ENCODE results near the gene CHST11. TPM values are rescaled to one million over a fixed set of nuclear protein-coding genes. Genes with fewer than 3 reads are reported as not detected.

CHST11 gene
- polyA plus RNA-seq, 1 donor (not counting 4 experiments of a cell fraction or from before 2014, with no cell fraction given): 11.9 TPM

DNA sequence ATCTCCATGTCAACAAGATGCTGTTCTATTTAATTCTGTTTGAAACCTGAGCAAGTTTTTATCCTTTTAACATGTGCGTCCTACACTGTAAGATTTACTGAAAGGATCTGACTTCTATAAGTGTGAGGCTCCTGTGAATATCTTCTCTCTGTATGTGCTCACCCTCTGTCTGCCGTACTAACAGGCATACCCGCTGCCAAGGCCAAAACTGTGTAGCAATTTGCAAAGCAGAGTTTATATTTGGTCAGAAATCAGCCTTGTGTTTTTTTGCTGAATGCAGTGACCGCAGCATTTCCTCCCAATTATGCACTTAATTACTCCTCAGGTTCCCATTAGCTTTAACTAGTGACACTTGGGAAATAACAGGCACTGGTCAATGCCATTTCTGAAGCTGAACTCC, 12.3 kb downstream of the CHST11 start:
- peaks cover 3% of the 10 kb centered on the region for H4K20me1 ChIP-seq (ENCODE audit: control insufficient read depth, extremely low read depth, insufficient read depth, low read length)
- peaks cover 59% of the 10 kb centered on the region for H3K79me2 ChIP-seq (ENCODE audit: control insufficient read depth, insufficient read depth, low read length)
- no peak overlapping the region for H3K9ac ChIP-seq (ENCODE audit: control insufficient read depth, extremely low read depth, insufficient read depth, low read length)
- H3K4me2 ChIP-seq (ENCODE audit: control insufficient read depth, extremely low read depth, insufficient read depth, low read depth, low read length): no peak overlapping the region
- H3K36me3 ChIP-seq (ENCODE audit: control insufficient read depth in 2 of 2, extremely low read depth in 1 of 2, insufficient read depth in 2 of 2, low read length in 2 of 2): no peaks in the 10 kb centered on the region
- H3K4me1 ChIP-seq (ENCODE audit: control insufficient read depth, extremely low read depth, insufficient read depth, low read length): no peaks in the 10 kb centered on the region
- TF ChIP-seq, protein P1, sequence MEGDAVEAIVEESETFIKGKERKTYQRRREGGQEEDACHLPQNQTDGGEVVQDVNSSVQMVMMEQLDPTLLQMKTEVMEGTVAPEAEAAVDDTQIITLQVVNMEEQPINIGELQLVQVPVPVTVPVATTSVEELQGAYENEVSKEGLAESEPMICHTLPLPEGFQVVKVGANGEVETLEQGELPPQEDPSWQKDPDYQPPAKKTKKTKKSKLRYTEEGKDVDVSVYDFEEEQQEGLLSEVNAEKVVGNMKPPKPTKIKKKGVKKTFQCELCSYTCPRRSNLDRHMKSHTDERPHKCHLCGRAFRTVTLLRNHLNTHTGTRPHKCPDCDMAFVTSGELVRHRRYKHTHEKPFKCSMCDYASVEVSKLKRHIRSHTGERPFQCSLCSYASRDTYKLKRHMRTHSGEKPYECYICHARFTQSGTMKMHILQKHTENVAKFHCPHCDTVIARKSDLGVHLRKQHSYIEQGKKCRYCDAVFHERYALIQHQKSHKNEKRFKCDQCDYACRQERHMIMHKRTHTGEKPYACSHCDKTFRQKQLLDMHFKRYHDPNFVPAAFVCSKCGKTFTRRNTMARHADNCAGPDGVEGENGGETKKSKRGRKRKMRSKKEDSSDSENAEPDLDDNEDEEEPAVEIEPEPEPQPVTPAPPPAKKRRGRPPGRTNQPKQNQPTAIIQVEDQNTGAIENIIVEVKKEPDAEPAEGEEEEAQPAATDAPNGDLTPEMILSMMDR (optimal IDR thresholded peaks at IDR 0.05 in 1 of 3, IDR thresholded peaks at IDR 0.05 in 1 of 3, conservative IDR thresholded peaks at IDR 0.05 in 1 of 3; ENCODE audit: extremely low read depth in 1 of 3, insufficient read depth in 2 of 3, low read length in 3 of 3): no peak
- TF ChIP-seq EZH2 (IDR thresholded peaks at IDR 0.05; ENCODE audit: low read length): no peak
- no peaks in the 10 kb centered on the region for H3K9me3 ChIP-seq (ENCODE audit: control insufficient read depth, low read depth, low read length)
- H3K27ac ChIP-seq (ENCODE audit: control insufficient read depth, insufficient read depth, low read length): no peak overlapping the region
- DNase-seq (ENCODE audit: low read depth, low spot score) (no peak), FAIRE-seq (no peak)
- no peak overlapping the region for H2AFZ ChIP-seq (ENCODE audit: control insufficient read depth, low read length)
- no peak overlapping the region for H3K4me3 ChIP-seq (ENCODE audit: control insufficient read depth in 2 of 3, extremely low read depth in 1 of 3, insufficient read depth in 2 of 3, low read depth in 1 of 3, low read length in 3 of 3)
- no peaks in the 10 kb centered on the region for H3K27me3 ChIP-seq (ENCODE audit: control insufficient read depth, extremely low read depth, insufficient read depth, low read length)
- no peaks in the 10 kb centered on the region for H3K9me1 ChIP-seq (ENCODE audit: control insufficient read depth, extremely low read depth, insufficient read depth, low read length)
- dilution Hi-C loops (cut with MboI; ENCODE audit: extremely low pct_ligation_motif_present, low sequenced_read_pairs): no loop called here

GRCh38 chr12:104469523-104469922, 12.8 kb downstream of the CHST11 start:
- TF ChIP-seq EZH2 (IDR thresholded peaks at IDR 0.05; ENCODE audit: low read length): no peak
- TF ChIP-seq, protein P1 (optimal IDR thresholded peaks at IDR 0.05 in 1 of 3, IDR thresholded peaks at IDR 0.05 in 1 of 3, conservative IDR thresholded peaks at IDR 0.05 in 1 of 3; ENCODE audit: extremely low read depth in 1 of 3, insufficient read depth in 2 of 3, low read length in 3 of 3): no peak
- Histone ChIP-seq H3K79me2 (ENCODE audit: control insufficient read depth, insufficient read depth, low read length) (peaks cover 58% of the 10 kb centered on the region), H3K9me3 (ENCODE audit: control insufficient read depth, low read depth, low read length) (no peaks in the 10 kb centered on the region), H3K27me3 (ENCODE audit: control insufficient read depth, extremely low read depth, insufficient read depth, low read length) (no peaks in the 10 kb centered on the region), H2AFZ (ENCODE audit: control insufficient read depth, low read length) (no peak overlapping the region), H3K27ac (ENCODE audit: control insufficient read depth, insufficient read depth, low read length) (no peak overlapping the region), H3K9me1 (ENCODE audit: control insufficient read depth, extremely low read depth, insufficient read depth, low read length) (no peaks in the 10 kb centered on the region), H3K9ac (ENCODE audit: control insufficient read depth, extremely low read depth, insufficient read depth, low read length) (no peak overlapping the region), H3K4me3 (ENCODE audit: control insufficient read depth in 2 of 3, extremely low read depth in 1 of 3, insufficient read depth in 2 of 3, low read depth in 1 of 3, low read length in 3 of 3) (no peak overlapping the region), H3K36me3 (ENCODE audit: control insufficient read depth in 2 of 2, extremely low read depth in 1 of 2, insufficient read depth in 2 of 2, low read length in 2 of 2) (no peaks in the 10 kb centered on the region), H3K4me2 (ENCODE audit: control insufficient read depth, extremely low read depth, insufficient read depth, low read depth, low read length) (no peak overlapping the region), H4K20me1 (ENCODE audit: control insufficient read depth, extremely low read depth, insufficient read depth, low read length) (peaks cover 3% of the 10 kb centered on the region), H3K4me1 (ENCODE audit: control insufficient read depth, extremely low read depth, insufficient read depth, low read length) (no peaks in the 10 kb centered on the region)
- DNase-seq (ENCODE audit: low read depth, low spot score) (no peak), FAIRE-seq (no peak)
- dilution Hi-C loops (cut with MboI; ENCODE audit: extremely low pct_ligation_motif_present, low sequenced_read_pairs): no loop called here
